HG03045 (cell line): ENCODE measurements around the gene MFAP2.
"Not testable (repeated sequence)": the region's sequence is repeated elsewhere in the genome, so short reads cannot be mapped to it uniquely, and the experiment has no call there.

Experiments used
- ATAC-seq: cut with Tn5 transposase; IDR thresholded peaks from one replicate; pipeline ENCODE4 v1.9.1; 2021; ENCODE audit warnings: mild to moderate bottlenecking, moderate library complexity; ENCODE audit not compliant: unreplicated experiment

Gene MFAP2

GRCh38 chr1:16965486-16966067, 14.8 kb downstream of the MFAP2 start:
- ATAC-seq, result no peak

GRCh38 chr1:16964169-16964568, 16.3 kb downstream of the MFAP2 start:
- ATAC-seq, result not testable (repeated sequence)

GRCh38 chr1:16961297-16962133, 18.9 kb downstream of the MFAP2 start:
- no peak for ATAC-seq

DNA sequence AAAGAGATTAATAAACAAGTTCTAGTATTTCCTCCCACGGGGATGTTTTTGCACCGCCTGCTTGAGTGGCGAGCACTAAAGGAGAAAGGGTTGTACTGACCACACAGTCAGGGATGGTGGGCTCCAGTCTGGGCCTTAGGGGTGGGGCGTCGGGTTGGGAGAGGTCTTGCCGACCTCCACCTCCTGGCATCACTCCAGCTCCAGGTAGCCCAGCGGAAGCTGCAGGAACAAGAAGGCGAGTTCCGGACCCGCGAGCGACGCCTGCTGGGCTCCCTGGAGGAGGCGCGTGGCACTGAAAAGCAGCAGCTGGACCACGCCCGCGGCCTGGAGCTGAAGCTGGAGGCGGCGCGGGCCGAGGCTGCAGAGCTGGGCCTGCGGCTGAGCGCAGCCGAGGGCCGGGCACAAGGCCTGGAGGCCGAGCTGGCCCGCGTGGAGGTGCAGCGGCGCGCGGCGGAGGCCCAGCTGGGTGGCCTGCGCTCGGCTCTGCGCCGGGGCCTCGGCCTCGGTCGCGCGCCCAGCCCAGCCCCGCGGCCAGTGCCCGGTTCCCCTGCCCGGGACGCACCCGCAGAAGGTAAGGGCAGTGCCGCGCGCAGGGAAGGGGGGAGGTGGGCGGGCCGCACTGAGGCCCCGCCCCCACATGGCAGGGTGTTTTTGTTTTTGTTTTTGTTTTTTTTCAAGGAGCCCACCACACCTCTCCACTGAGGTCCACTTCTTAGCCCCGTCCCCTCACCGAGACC, 19.7 kb downstream of the MFAP2 start:
- peak; percentile 67 for ATAC-seq

DNA sequence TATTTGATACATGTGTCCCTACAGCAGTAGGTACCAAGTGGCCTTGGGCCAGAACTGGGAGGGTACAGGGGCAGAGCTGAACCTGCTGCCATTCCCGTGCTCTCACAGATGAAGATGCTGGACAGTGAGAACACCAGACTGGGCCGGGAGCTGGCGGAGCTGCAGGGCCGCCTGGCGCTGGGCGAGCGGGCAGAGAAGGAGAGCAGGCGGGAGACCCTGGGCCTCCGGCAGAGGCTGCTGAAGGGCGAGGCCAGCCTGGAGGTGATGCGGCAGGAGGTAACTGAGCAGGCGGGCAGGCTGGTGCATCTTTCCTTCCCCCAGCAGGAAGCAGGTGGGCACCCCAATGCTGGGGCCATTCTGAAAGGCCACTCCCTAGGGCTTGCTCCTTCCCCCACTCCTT, 21.9 kb downstream of the MFAP2 start:
- no peak for ATAC-seq

- ATAC-seq, result no peak
These were observed 22.7 kb downstream of the MFAP2 start for GRCh38 chr1:16957731-16958130.

DNA sequence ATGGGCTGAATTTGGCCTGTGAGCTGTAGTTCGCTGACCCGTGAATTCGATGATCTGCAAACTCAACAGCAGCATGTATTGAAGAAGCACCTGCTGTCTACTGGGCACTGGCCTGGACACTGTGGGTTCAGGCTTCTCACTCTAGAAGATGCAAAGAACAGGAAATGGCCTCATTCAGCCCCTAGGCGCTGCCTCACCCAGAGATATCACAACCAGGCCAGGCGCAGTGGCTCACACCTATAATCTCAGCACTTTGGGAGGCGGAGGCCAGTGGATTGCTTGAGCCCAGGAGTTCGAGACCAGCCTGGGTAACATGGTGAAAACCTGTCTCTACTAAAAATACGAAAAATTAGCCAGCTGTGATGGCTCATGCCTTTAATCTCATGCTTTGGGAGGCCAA, 23.6 kb downstream of the MFAP2 start:
- no peak for ATAC-seq

DNA sequence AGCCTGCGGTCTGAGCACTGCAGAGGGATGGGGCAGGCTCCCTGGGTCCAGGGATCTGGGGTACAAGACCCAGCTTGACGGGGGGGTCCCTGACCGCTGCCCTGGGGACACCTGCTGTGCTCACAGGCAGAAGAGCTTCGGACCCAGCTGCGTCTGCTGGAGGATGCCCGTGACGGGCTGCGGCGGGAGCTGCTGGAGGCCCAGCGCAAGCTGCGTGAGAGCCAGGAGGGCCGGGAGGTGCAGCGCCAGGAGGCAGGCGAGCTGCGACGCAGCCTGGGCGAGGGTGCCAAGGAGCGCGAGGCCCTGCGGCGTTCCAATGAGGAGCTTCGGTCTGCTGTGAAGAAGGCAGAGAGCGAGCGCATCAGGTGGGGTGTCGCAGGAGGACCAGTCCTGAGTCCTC, 25.2 kb downstream of the MFAP2 start:
- ATAC-seq, result no peak

GRCh38 chr1:16954579-16954978, 25.8 kb downstream of the MFAP2 start:
- no peak for ATAC-seq

- not testable (repeated sequence) for ATAC-seq
These were observed 28.0 kb downstream of the MFAP2 start for GRCh38 chr1:16952376-16952775.

GRCh38 chr1:16949026-16949425, 31.4 kb downstream of the MFAP2 start:
- ATAC-seq, result not testable (repeated sequence)

DNA sequence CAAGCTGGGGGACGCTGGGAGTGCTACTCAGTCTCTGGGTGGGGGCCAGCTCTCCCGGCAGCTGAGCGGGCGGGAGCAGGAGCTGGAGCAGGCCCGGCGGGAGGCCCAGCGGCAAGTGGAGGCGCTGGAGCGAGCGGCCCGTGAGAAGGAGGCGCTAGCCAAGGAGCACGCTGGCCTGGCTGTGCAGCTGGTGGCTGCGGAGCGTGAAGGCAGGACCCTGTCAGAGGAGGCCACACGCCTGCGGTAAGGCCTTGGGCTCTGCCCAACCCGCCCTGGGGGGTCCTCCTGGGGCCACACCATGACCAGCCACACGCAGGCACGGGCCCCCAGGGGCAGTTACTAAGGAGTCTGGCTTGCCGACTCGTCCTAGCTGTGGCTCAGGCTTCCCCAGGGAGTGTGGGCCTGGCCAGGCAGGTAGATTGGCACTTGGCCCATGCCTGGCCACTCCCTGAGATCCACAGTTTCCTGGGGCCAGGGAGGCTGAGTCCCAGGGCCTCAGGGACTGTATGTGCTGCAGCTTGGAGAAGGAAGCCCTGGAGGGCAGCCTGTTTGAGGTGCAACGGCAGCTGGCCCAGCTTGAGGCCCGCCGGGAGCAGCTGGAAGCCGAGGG, 32.0 kb downstream of the MFAP2 start:
- not testable (repeated sequence) for ATAC-seq

- no peak for ATAC-seq
These were observed 33.8 kb downstream of the MFAP2 start for GRCh38 chr1:16946646-16947045.

GRCh38 chr1:16946185-16946584, 34.2 kb downstream of the MFAP2 start:
- not testable (repeated sequence) for ATAC-seq

DNA sequence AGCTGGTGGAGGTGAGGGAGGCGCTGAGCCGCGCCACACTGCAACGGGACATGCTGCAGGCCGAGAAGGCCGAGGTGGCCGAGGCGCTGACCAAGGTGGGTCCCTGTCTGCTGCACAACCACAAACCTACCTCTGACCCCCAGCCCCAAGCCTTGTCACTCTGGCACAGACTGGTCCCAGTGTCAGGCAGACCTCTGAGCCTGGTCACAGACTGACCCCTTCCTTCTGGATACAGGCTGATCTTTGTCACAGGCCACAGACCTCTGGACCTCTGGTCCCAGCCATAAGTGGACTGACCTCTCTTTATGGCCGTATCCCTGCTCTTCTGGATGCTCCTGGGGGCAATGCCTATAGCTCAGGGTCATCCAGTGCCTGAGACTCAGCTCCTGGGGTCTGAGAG, 34.9 kb downstream of the MFAP2 start:
- not testable (repeated sequence) for ATAC-seq

DNA sequence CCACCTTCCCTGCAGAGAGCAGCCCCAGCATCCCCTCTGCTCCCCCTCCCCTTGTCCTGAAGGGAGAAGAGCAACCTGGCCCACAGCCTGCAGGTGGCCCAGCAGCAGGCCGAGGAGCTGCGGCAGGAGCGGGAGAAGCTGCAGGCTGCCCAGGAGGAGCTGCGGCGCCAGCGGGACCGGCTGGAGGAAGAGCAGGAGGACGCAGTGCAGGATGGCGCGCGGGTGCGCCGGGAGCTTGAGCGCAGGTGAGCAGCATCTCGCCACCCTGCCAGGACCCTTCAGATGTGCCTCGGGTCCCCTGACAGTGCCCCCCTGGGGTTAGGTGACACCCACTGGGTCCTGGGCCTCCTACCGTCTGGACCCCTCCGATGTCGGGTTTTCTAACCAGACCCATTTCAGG, 36.4 kb downstream of the MFAP2 start:
- no peak for ATAC-seq

DNA sequence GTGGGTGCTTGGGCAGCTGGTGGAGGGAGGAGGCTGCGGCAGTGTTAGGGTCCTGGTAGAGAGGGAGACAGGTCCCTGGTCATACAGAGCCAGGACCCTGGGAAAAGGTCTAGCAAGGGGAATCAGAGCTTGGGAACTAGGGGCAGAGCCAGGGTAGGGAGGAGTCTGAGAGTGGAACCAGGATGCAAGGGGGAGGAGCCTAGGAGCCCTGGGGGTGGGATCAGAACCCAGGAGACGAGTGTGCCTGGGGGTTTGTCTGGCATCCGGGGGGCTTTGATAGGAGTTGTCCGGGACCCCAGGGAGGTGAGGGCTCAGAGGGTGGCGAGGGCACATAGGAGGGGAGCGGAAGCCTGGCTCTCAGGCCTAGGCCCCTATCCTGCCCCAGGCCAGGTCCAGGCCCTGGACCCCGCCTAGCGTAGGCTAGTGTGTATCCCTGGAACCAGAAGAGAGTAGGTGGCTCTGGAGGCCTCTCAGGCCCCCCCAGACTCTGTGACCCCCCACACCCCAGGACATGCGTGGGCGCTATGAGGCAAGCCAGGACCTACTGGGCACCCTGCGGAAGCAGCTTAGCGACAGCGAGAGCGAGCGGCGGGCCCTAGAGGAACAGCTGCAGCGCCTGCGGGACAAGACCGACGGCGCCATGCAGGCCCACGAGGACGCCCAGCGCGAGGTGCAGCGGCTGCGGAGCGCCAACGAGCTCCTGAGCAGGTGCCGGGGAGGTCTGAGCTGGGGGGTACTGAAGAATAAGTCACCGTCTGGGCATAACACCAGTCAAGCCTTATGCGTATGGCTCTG, 40.8 kb downstream of the MFAP2 start:
- ATAC-seq, result not testable (repeated sequence)

DNA sequence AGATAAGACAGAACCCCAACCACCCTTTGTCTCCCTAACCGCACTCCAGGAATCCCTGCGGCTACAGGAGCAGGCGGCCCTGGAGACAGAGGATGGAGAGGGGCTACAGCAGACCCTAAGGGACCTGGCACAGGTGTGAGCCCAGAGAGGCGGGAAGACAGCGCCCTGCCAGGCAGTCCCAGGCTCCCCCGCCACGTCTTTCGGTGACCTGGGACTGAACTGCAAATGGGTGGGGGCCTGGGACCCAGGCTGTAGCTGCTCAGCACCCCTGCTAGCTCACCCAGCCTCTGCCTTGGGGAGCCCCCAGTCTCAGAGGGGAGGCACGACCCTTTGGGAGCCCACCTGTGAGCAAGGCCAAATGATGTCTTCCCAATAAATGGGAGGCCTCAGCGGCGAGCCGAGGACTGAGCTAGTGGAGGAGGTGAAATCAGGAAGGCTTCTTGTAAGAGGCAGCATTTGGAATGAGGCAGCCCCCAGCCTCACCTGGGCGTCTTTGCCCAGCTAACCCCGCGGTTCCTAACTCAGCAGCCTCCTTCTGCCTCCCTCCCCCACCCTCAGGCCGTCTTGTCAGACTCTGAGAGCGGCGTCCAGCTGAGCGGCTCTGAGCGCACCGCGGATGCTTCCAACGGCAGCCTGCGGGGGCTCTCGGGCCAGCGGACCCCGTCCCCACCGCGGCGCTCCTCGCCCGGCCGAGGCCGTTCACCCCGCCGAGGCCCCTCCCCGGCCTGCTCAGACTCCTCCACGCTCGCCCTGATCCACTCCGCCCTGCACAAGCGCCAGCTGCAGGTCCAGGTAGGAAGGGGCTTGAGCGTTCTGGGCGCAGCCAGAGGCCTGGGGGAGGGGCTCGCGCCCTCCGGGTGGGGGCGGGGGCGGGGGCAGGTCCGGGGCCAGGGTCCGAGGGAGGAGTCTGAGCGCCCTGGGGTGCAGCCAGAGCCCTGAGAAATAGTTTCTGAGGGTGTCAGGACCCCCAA, 41.8 kb downstream of the MFAP2 start:
- no peak for ATAC-seq

- not testable (repeated sequence) for ATAC-seq
These were observed 43.8 kb downstream of the MFAP2 start for GRCh38 chr1:16936580-16936979.
